Measurements from ENCODE around the gene CEP57.
"Not testable (repeated sequence)": the region's sequence is repeated elsewhere in the genome, so short reads cannot be mapped to it uniquely, and the experiment has no call there.

Gene CEP57

GRCh38 chr11:95799546-95799945 is 9.2 kb downstream of the CEP57 start:
- no peak for DNase-seq (ENCODE audit: low spot score)

- DNase-seq (ENCODE audit: low spot score), result no peak
These were observed 10.1 kb downstream of the CEP57 start for GRCh38 chr11:95800438-95800837.

- DNase-seq (ENCODE audit: low spot score), result no peak
These were observed 12.5 kb downstream of the CEP57 start for GRCh38 chr11:95802806-95803205.

GRCh38 chr11:95803973-95804372 is 13.7 kb downstream of the CEP57 start:
- DNase-seq (ENCODE audit: low spot score), result no peak

GRCh38 chr11:95805869-95806268 is 15.6 kb downstream of the CEP57 start:
- no peak for DNase-seq (ENCODE audit: low spot score)

GRCh38 chr11:95806464-95806863 is 16.2 kb downstream of the CEP57 start:
- not testable (repeated sequence) for DNase-seq (ENCODE audit: low spot score)

GRCh38 chr11:95811052-95811451 is 20.8 kb downstream of the CEP57 start:
- not testable (repeated sequence) for DNase-seq (ENCODE audit: low spot score)

DNA sequence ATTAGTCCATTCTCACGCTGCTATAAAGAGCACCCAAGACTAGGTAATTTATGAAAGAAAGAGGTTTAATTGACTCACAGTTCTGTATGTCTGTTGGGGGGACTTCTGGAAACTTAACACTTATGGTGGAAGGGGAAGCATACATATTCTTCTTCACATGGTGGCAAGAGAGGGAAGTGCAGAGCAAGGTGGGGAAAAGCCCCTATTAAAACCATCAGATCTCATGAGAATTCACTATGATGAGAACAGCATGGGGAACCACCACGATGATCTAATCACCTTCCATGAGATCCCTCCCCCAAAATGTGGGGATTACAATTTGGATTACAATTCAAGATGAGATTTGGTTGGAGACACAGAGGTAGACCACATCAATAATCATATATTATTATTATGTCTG is 25.7 kb downstream of the CEP57 start:
- no peak for DNase-seq (ENCODE audit: low spot score)

GRCh38 chr11:95821640-95822039 is 31.3 kb downstream of the CEP57 start:
- peak; percentile 14 for DNase-seq (ENCODE audit: low spot score)

- DNase-seq (ENCODE audit: low spot score), result no peak
These were observed 37.4 kb downstream of the CEP57 start for GRCh38 chr11:95827696-95828095.

DNA sequence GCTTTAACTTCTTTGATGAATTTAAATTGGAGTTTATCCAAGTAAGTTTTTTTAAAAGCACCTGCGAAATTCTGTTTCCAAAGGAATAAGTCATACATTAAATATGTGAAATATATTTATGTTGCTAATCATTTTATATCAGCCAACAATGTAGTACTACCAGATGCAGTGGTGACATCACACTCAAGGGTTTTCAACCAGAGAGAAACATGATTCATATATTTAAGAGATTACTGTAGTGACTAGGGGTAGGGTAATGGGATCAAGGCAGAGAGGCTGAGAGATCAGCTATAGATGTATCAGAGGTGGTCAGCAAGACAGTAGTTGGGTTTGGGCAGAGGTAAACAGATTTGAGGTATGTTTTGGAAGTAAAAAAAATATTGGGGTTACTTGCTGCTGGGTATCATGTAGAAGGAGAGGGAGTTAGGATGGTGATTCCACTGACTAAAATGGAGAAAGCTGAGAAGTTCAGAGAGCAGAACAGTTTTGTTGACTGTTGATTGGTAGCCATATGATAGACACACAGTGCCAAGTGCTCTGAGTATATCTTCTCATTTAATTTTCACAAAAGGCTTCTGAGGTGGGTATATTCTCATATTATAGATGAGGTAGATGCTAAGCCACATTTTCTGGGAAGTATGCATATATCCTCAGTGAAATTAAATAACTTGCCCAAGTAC is 39.4 kb downstream of the CEP57 start:
- DNase-seq (ENCODE audit: low spot score), result peak; percentile 19

DNA sequence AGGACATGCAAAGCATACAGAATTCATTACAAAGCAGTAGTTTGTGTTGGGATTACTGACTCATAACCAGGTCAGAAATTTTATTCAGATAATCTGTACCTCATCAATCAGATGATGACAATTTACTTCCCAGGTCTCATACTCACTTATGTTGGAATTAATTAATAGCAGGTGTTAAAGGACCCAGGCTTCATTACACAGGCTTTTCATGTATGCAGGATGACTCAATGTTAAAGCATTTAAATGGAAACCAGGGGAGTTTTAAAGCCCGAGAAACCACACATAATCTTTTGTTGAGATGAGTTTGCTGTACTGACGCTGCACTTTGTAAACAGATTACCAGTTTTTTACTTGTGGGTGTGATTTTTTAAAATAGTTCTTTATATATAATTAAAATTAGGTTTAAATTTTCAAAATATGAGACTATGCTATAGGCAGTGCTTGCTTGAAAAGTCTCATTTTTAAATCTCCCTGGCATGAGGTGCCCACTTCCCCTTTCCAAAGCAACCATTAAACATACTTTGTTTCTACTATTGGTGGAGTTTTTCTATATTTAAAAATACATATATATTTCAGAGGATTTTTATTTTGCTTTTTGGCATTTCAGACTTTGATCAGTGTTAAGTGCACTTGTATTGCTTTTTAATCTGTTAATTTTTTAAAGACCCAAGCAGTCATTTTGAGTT is 41.0 kb downstream of the CEP57 start:
- DNase-seq (ENCODE audit: low spot score), result peak; percentile 14

GRCh38 chr11:95832763-95833162 is 42.5 kb downstream of the CEP57 start:
- DNase-seq (ENCODE audit: low spot score), result no peak

DNA sequence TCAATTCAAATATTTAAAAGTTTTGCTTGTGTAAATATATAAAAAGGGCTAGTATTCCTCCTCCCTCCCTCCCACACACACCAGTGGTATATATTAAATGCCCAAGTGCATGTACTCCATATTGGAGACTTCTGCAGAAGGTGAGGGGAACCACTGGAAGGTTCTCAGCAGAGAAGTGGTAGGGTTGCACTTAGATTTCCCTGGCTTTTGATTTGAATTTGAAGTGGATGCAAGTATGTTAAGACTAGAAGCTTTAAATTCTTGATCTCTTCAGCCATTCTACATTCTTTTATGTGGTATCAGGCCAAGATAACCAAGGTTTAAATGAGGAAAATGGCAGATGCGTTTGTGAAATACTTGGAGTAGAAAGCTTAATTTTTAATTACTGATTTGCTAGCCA is 43.1 kb downstream of the CEP57 start:
- no peak for DNase-seq (ENCODE audit: low spot score)

- no peak for DNase-seq (ENCODE audit: low spot score)
These were observed 45.1 kb downstream of the CEP57 start for GRCh38 chr11:95835351-95835750.

DNA sequence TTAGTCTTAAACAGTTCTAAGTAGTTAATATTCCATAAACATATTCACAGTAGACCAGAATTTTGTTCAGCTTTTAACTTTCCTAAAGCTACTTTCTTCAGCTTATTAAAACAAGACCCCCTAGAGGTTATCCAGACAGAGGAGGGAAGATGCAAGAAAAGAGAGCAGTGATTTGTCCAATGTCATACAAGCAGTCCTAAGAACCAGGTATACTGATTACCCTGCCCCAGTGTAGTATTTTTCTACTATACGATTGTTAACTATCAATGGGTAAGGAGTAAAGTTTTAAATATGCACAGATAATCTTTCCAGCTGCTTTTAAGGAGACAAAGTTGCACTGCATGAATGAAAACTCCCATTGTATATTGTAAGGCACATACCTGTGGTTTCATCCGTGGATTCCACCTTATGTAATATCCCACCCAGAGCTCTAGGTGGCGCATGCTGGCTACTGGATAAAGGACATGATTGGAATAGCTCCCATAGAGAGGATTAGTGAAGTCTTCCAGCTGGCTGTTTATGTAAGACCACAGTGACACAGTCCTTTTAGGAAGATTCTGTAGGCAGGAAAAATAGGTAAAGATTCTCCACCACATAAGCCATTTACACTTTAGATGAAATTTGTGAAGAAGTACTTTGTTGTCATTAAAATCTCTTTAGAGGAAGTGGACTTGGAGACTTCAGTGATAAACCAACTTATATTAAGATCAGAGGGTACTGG is 45.6 kb downstream of the CEP57 start:
- DNase-seq (ENCODE audit: low spot score), result peak; percentile 42

DNA sequence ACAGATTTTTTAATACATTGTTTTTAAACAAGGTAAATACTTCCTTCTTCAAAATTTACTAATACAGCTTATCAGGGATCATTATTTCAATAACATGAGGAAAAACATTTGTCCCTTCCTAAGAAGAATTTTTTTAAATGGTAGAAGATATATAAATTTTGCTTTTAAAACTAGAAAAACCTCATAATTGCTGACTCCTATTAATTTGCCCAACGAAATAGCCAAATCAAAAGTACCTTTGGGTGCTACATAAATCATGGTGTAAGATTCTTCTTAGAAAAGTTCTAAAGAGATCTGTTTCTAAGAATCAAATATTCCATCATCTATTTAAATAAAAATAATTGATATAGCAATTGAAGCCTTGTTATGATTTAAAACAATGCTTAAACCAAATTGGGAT is 54.9 kb downstream of the CEP57 start:
- no peak for DNase-seq (ENCODE audit: low spot score)

DNA sequence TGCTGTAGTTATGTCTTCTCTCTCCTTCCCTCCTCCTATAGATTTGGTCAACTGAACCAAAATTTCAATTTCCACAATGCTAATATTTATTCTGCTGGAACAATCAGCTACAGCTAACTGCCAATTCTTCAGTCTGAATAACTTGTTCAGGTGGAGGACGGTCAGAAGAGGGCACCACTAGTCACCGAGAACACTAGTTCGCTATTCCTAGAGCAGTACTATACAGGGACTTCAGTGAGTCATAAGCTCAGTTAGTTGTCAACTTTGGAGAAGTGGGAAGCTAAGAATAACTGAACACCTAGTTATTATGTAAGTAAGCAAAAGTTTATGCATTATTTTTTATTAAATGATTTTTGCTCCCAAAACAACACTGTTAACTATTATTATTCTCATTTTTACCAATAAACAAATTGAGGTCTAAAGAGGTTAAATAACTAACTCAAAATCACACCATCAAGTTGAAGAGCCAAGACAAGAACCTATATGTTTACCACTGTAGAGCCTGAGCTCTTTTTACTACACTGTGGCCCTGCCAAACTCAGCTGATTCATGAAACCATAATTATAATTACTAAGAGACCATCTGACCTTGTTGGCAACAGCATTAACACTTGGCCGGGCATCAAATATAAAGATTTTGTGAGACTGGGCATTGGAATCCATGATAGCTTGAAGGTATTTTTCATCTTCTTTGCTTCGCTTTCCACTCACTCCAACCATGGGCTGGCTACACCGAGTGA is 59.0 kb downstream of the CEP57 start:
- peak; percentile 46 for DNase-seq (ENCODE audit: low spot score)

- DNase-seq (ENCODE audit: low spot score), result no peak
These were observed 59.8 kb downstream of the CEP57 start for GRCh38 chr11:95850137-95850536.

- no peak for DNase-seq (ENCODE audit: low spot score)
These were observed 62.8 kb downstream of the CEP57 start for GRCh38 chr11:95853138-95853537.

GRCh38 chr11:95853862-95854261 is 63.6 kb downstream of the CEP57 start:
- no peak for DNase-seq (ENCODE audit: low spot score)

GRCh38 chr11:95854362-95854761 is 64.1 kb downstream of the CEP57 start:
- DNase-seq (ENCODE audit: low spot score), result not testable (repeated sequence)
